Measurements from ENCODE around the gene DPYSL4. TPM values are rescaled to one million over a fixed set of nuclear protein-coding genes. Genes with fewer than 3 reads are reported as not detected.
A peak's percentile ranks its signal among the peaks of the same experiment; 100 is the strongest.

The DPYSL4 gene
- total and polyA plus RNA-seq, 2 of the 13 experiments (the other 11 are each of a cell fraction or from before 2014, with no cell fraction given): 0.84 to 1.2 TPM

DNA sequence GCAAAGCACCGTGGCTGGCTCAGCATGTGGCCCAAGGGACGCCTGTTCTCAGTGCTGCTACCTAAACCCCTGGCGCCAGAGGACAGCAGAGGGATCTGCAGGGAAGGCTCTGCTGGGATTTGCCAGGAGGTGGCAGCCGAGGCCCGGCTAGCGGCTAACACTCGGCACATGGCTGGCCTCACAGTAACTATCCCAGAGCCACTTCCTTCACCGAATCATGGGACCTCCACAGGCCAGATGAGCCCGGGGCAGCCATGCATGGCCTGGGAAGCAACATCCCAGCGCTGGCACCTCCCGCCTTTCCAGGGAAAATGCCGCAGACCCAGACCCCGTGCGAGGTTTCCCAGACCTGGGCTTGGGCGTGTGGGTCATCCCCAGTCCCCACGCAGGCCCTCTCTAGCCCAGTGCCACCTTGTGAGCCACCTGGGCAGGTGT, 36.4 kb downstream of the DPYSL4 start (continued):
- TF ChIP-seq, protein P1, sequence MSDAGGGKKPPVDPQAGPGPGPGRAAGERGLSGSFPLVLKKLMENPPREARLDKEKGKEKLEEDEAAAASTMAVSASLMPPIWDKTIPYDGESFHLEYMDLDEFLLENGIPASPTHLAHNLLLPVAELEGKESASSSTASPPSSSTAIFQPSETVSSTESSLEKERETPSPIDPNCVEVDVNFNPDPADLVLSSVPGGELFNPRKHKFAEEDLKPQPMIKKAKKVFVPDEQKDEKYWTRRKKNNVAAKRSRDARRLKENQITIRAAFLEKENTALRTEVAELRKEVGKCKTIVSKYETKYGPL (CRISPR knock-in tag; IDR thresholded peaks at IDR 0.05): no peak
- TF ChIP-seq ZBTB7B (CRISPR knock-in tag; IDR thresholded peaks at IDR 0.05): no peak
- TF ChIP-seq, protein P2, sequence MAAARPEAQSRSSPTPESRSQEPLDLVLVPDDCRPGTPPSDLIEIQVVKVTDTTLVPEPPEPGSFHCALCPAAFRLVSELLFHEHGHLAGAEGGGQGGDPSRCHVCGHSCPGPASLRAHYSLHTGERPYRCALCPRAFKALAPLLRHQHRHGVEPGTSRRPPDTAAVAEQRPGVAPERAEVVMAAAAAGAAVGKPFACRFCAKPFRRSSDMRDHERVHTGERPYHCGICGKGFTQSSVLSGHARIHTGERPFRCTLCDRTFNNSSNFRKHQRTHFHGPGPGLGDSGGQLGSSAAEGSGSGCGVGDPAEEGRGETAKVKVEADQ (CRISPR knock-in tag; IDR thresholded peaks at IDR 0.05; ENCODE audit: borderline replicate concordance): no peak
- TF ChIP-seq ZNF605 (CRISPR knock-in tag; IDR thresholded peaks at IDR 0.05): no peak
- TF ChIP-seq KDM3A (CRISPR knock-in tag; IDR thresholded peaks at IDR 0.05; ENCODE audit: low read depth): peak; percentile 80; the same call in 1 of the 2 replicates
- TF ChIP-seq, protein P3, sequence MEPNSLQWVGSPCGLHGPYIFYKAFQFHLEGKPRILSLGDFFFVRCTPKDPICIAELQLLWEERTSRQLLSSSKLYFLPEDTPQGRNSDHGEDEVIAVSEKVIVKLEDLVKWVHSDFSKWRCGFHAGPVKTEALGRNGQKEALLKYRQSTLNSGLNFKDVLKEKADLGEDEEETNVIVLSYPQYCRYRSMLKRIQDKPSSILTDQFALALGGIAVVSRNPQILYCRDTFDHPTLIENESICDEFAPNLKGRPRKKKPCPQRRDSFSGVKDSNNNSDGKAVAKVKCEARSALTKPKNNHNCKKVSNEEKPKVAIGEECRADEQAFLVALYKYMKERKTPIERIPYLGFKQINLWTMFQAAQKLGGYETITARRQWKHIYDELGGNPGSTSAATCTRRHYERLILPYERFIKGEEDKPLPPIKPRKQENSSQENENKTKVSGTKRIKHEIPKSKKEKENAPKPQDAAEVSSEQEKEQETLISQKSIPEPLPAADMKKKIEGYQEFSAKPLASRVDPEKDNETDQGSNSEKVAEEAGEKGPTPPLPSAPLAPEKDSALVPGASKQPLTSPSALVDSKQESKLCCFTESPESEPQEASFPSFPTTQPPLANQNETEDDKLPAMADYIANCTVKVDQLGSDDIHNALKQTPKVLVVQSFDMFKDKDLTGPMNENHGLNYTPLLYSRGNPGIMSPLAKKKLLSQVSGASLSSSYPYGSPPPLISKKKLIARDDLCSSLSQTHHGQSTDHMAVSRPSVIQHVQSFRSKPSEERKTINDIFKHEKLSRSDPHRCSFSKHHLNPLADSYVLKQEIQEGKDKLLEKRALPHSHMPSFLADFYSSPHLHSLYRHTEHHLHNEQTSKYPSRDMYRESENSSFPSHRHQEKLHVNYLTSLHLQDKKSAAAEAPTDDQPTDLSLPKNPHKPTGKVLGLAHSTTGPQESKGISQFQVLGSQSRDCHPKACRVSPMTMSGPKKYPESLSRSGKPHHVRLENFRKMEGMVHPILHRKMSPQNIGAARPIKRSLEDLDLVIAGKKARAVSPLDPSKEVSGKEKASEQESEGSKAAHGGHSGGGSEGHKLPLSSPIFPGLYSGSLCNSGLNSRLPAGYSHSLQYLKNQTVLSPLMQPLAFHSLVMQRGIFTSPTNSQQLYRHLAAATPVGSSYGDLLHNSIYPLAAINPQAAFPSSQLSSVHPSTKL (CRISPR knock-in tag; IDR thresholded peaks at IDR 0.05): 0 out of 2 replicates have a peak, but pooled peaks have one; percentile 18
- TF ChIP-seq DNMT3B (CRISPR knock-in tag; conservative IDR thresholded peaks at IDR 0.05): no peak
- TF ChIP-seq, protein P4, sequence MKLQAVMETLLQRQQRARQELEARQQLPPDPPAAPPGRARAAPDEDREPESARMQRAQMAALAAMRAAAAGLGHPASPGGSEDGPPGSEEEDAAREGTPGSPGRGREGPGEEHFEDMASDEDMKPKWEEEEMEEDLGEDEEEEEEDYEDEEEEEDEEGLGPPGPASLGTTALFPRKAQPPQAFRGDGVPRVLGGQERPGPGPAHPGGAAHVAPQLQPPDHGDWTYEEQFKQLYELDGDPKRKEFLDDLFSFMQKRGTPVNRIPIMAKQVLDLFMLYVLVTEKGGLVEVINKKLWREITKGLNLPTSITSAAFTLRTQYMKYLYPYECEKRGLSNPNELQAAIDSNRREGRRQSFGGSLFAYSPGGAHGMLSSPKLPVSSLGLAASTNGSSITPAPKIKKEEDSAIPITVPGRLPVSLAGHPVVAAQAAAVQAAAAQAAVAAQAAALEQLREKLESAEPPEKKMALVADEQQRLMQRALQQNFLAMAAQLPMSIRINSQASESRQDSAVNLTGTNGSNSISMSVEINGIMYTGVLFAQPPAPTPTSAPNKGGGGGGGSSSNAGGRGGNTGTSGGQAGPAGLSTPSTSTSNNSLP (IDR thresholded peaks at IDR 0.05; ENCODE audit: low read depth, low read length): no peak
- peak; percentile 31; the same call in 1 of the 2 replicates for TF ChIP-seq RXRA (CRISPR knock-in tag; IDR thresholded peaks at IDR 0.05)
- TF ChIP-seq SMC3 (IDR thresholded peaks at IDR 0.05; ENCODE audit: low read length): peak; percentile 93
- TF ChIP-seq, protein P5, sequence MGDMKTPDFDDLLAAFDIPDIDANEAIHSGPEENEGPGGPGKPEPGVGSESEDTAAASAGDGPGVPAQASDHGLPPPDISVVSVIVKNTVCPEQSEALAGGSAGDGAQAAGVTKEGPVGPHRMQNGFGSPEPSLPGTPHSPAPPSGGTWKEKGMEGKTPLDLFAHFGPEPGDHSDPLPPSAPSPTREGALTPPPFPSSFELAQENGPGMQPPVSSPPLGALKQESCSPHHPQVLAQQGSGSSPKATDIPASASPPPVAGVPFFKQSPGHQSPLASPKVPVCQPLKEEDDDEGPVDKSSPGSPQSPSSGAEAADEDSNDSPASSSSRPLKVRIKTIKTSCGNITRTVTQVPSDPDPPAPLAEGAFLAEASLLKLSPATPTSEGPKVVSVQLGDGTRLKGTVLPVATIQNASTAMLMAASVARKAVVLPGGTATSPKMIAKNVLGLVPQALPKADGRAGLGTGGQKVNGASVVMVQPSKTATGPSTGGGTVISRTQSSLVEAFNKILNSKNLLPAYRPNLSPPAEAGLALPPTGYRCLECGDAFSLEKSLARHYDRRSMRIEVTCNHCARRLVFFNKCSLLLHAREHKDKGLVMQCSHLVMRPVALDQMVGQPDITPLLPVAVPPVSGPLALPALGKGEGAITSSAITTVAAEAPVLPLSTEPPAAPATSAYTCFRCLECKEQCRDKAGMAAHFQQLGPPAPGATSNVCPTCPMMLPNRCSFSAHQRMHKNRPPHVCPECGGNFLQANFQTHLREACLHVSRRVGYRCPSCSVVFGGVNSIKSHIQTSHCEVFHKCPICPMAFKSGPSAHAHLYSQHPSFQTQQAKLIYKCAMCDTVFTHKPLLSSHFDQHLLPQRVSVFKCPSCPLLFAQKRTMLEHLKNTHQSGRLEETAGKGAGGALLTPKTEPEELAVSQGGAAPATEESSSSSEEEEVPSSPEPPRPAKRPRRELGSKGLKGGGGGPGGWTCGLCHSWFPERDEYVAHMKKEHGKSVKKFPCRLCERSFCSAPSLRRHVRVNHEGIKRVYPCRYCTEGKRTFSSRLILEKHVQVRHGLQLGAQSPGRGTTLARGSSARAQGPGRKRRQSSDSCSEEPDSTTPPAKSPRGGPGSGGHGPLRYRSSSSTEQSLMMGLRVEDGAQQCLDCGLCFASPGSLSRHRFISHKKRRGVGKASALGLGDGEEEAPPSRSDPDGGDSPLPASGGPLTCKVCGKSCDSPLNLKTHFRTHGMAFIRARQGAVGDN (CRISPR knock-in tag; IDR thresholded peaks at IDR 0.05): peak; percentile 78
- 0 out of 2 replicates have a peak, but pooled peaks have one; percentile 50 for TF ChIP-seq ZNF124 (CRISPR knock-in tag; IDR thresholded peaks at IDR 0.05)
- TF ChIP-seq ZNF788 (CRISPR knock-in tag; IDR thresholded peaks at IDR 0.05; ENCODE audit: borderline replicate concordance): peak; percentile 24; the same call in 1 of the 2 replicates
- TF ChIP-seq HDAC1 (CRISPR knock-in tag; IDR thresholded peaks at IDR 0.05): 0 out of 2 replicates have a peak, but pooled peaks have one; percentile 21
- no peak for TF ChIP-seq ZNF10 (CRISPR knock-in tag; IDR thresholded peaks at IDR 0.05; ENCODE audit: borderline replicate concordance, low read depth)
- no peak for TF ChIP-seq HNRNPK (IDR thresholded peaks at IDR 0.05; ENCODE audit: low read depth, low read length, poor library complexity, severe bottlenecking)
